Measurements from ENCODE around the gene FCER1G.

Gene FCER1G

GRCh38 chr1:161172349-161172748, 42.7 kb upstream of the FCER1G start:
- H3K4me3 ChIP-seq (ENCODE audit: low read length): no peak overlapping the region
- TF ChIP-seq, protein P1, sequence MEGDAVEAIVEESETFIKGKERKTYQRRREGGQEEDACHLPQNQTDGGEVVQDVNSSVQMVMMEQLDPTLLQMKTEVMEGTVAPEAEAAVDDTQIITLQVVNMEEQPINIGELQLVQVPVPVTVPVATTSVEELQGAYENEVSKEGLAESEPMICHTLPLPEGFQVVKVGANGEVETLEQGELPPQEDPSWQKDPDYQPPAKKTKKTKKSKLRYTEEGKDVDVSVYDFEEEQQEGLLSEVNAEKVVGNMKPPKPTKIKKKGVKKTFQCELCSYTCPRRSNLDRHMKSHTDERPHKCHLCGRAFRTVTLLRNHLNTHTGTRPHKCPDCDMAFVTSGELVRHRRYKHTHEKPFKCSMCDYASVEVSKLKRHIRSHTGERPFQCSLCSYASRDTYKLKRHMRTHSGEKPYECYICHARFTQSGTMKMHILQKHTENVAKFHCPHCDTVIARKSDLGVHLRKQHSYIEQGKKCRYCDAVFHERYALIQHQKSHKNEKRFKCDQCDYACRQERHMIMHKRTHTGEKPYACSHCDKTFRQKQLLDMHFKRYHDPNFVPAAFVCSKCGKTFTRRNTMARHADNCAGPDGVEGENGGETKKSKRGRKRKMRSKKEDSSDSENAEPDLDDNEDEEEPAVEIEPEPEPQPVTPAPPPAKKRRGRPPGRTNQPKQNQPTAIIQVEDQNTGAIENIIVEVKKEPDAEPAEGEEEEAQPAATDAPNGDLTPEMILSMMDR (conservative IDR thresholded peaks at IDR 0.05; ENCODE audit: low read depth, low read length): no peak
- no peak for DNase-seq (ENCODE audit: low read depth)

DNA sequence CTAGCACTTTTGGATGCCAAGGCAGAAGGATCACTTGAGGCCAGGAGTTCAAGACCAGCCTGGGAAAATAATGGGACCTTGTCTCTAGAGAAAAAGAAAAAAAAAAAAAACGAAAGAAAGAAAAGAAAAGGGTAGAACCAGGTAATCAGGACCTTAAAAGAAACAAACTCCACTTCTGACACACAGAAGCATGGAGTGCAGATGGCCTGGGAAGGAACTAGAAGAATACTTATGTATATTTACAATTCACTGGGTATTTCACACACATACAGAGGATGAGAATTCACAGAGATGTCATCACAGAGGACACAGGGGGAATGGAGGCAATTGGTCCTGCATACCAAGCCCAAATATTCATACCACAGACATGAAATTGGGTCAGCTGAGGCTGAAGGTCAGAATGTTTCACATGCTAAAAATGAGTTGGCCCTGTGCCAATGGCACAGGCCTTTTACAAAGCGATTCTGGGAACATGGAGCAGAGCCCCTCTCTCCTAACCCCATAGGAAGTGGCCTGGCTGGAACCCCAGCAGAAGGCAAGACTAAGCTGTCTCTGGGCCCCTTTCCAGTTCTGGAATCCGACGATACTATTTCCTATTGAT, 42.2 kb upstream of the FCER1G start:
- DNase-seq (ENCODE audit: low read depth): no peak
- TF ChIP-seq, protein P1 (conservative IDR thresholded peaks at IDR 0.05; ENCODE audit: low read depth, low read length): no peak
- H3K4me3 ChIP-seq (ENCODE audit: low read length): no peak overlapping the region

- TF ChIP-seq, protein P1 (conservative IDR thresholded peaks at IDR 0.05; ENCODE audit: low read depth, low read length): no peak
- no peak for DNase-seq (ENCODE audit: low read depth)
- no peak overlapping the region for H3K4me3 ChIP-seq (ENCODE audit: low read length)
Observed at GRCh38 chr1:161173711-161174110, 41.4 kb upstream of the FCER1G start.

GRCh38 chr1:161174911-161175310, 40.2 kb upstream of the FCER1G start:
- TF ChIP-seq, protein P1 (conservative IDR thresholded peaks at IDR 0.05; ENCODE audit: low read depth, low read length): no peak
- DNase-seq (ENCODE audit: low read depth): no peak
- no peak overlapping the region for H3K4me3 ChIP-seq (ENCODE audit: low read length)

DNA sequence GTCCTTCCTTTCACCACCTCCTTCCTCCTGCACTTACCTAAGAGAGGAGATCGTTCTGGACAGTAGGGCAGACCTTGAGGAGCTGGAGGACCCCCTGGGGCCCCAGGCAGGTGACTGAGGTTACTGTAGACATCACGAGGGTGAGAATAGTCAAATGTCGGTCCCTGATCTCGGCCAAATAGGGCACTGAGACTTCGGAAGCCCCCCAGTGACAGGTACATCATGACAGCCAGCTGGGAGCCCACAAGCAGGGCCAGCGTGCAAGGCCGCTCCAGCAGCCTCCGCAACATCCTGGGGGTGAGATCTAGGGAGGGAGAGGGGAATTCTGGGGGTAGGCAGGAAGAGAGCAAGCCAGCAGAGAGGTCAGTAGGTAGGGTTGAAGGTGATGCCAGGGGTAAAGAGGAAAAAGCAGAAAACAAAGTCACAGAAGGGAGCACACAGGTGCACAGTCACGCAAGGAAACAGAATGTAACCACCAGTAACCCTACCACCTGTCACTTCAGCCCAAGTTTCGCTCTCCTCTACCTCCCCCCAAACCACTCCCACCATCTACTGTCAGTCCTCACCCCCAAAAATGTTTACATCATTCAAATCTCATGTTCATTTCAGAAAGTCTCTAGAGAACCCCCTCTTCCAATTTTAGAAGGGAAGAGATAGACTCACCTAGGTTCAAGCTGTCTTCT, 39.2 kb upstream of the FCER1G start:
- no peak for DNase-seq (ENCODE audit: low read depth)
- H3K4me3 ChIP-seq (ENCODE audit: low read length): peak overlapping the region; percentile 98
- TF ChIP-seq, protein P1 (conservative IDR thresholded peaks at IDR 0.05; ENCODE audit: low read depth, low read length): no peak

GRCh38 chr1:161176468-161177111, 38.5 kb upstream of the FCER1G start:
- TF ChIP-seq, protein P1 (conservative IDR thresholded peaks at IDR 0.05; ENCODE audit: low read depth, low read length): no peak
- H3K4me3 ChIP-seq (ENCODE audit: low read length): peak overlapping the region; percentile 98
- no peak for DNase-seq (ENCODE audit: low read depth)
